HG02588 (cell line): ENCODE data around the gene SEMA5B.

Experiments
- ATAC-seq: cut with Tn5 transposase; IDR thresholded peaks from one replicate; pipeline ENCODE4 v1.9.1; 2021; ENCODE audit warnings: mild to moderate bottlenecking, moderate library complexity; ENCODE audit not compliant: unreplicated experiment

SEMA5B gene, protein sequence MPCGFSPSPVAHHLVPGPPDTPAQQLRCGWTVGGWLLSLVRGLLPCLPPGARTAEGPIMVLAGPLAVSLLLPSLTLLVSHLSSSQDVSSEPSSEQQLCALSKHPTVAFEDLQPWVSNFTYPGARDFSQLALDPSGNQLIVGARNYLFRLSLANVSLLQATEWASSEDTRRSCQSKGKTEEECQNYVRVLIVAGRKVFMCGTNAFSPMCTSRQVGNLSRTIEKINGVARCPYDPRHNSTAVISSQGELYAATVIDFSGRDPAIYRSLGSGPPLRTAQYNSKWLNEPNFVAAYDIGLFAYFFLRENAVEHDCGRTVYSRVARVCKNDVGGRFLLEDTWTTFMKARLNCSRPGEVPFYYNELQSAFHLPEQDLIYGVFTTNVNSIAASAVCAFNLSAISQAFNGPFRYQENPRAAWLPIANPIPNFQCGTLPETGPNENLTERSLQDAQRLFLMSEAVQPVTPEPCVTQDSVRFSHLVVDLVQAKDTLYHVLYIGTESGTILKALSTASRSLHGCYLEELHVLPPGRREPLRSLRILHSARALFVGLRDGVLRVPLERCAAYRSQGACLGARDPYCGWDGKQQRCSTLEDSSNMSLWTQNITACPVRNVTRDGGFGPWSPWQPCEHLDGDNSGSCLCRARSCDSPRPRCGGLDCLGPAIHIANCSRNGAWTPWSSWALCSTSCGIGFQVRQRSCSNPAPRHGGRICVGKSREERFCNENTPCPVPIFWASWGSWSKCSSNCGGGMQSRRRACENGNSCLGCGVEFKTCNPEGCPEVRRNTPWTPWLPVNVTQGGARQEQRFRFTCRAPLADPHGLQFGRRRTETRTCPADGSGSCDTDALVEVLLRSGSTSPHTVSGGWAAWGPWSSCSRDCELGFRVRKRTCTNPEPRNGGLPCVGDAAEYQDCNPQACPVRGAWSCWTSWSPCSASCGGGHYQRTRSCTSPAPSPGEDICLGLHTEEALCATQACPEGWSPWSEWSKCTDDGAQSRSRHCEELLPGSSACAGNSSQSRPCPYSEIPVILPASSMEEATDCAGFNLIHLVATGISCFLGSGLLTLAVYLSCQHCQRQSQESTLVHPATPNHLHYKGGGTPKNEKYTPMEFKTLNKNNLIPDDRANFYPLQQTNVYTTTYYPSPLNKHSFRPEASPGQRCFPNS

GRCh38 chr3:123027292-123028232 lies at the start of gene SEMA5B:
TSS of gene SEMA5B (minus strand) at chr3:123027763. CDS start at chr3:122961263, 66,500 bp downstream.
- ATAC-seq, result peak; percentile 49

GRCh38 chr3:123076496-123077418 lies 49.2 kb upstream of the SEMA5B start:
- no peak for ATAC-seq

DNA sequence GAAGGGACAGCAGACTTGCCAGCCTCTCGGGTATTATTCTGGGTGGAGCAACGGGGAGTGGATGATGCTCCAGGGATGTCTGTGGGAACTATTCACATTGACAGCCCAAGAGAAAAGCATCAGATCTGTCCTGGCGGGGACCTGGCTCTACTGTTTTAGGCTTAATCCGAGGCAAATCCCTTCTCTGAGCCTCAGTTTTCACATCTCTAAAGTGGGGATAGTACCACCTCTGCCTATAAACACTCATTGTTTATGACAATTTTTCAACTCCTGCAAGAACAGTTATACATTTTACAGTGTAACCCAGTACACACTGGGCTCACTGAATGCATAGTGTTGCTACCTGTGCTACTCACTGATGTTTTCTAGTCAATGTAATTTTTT lies 48.5 kb upstream of the SEMA5B start:
- no peak for ATAC-seq

GRCh38 chr3:123075359-123075758 lies 47.8 kb upstream of the SEMA5B start:
- ATAC-seq, result no peak

GRCh38 chr3:123072564-123072963 lies 45.0 kb upstream of the SEMA5B start:
- ATAC-seq, result no peak

DNA sequence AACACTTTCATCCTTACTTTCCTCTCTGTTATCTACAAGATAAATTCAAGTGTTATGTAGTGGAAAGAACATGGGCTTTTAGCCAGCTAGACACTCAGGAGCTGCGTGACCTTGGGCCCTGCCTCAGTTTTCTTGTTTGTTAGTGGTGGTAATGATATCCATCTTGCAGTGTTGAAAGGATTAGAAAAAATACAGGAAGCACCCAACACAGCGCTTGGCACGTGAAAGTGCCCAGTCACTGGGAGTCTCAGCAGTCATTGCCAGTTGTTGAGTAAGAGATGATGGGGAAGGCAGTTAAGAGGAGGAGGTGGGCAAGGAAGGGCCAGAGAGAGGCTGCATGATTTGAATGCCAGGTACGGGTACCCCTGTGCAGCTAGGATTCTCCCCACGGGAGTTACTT lies 44.6 kb upstream of the SEMA5B start:
- no peak for ATAC-seq

- no peak for ATAC-seq
Observed at GRCh38 chr3:123071581-123071980, 44.0 kb upstream of the SEMA5B start.

DNA sequence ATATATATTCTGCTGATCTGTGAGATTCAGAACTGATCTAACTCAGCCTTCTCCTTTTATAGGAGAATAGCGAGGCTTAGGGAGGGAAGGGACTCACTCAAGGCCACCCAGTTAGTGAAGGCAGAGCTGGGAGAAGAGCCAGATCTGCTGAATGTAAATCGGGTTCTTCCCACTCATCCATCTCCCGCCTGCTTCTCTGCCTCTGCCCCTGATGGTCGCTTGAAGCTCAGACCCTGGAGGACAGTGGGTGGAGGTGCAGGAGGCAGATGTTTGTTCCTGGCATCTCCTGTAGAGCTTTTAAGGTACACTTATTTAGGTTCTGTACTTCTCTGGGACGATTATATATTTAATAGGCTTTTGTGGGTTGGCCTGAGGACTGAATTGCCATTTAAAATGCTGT lies 43.6 kb upstream of the SEMA5B start:
- ATAC-seq, result no peak

- ATAC-seq, result no peak
Observed at GRCh38 chr3:123070510-123070909, 42.9 kb upstream of the SEMA5B start.

DNA sequence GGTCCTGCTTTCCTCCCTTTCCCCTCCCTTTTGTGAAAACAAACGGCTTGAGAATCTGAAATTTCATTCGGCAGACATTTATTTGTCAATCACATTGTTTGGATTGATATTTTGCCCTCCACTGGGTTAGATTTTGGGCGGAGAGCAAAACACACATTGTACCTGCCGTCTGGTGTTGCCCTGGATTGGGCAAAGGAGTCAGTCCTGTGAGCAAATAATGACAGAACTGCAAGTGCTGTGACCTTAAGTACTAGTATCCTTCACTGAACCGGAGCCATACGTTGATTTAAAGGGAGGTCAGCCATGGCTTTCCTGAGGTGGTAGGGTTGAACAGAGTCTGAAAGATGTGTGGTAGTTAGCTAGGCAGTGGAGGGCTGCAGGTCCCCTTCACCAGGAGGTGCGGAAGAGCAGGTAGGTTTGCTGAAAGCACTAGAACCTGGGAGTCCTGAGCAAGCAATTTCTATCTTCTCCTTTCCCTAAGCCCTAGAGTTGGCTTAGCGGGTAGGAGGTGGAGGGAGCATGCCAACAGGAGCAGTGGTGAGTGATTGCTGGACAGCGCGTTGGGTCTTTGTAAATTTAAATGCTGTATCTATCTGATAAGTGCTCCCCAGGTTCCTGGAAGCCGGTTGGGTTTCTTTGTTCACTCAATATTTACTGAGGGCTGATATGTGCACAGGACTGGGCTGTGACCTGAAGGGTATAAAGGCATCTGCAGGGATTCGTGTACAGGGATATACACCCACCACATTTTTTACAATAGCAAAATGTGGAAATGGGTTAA lies 41.2 kb upstream of the SEMA5B start:
- no peak for ATAC-seq

- ATAC-seq, result no peak
Observed at GRCh38 chr3:123067689-123068600, 40.4 kb upstream of the SEMA5B start.

GRCh38 chr3:123066896-123067688 lies 39.5 kb upstream of the SEMA5B start, which contains the start of gene PDIA5:
TSS of gene PDIA5 (plus strand) at chr3:123067025. CDS start at chr3:123067165, 140 bp downstream.
- ATAC-seq, result peak; percentile 84

- no peak for ATAC-seq
Observed at GRCh38 chr3:123066599-123066895, 39.0 kb upstream of the SEMA5B start.

GRCh38 chr3:123064914-123065313 lies 37.4 kb upstream of the SEMA5B start:
- ATAC-seq, result no peak

DNA sequence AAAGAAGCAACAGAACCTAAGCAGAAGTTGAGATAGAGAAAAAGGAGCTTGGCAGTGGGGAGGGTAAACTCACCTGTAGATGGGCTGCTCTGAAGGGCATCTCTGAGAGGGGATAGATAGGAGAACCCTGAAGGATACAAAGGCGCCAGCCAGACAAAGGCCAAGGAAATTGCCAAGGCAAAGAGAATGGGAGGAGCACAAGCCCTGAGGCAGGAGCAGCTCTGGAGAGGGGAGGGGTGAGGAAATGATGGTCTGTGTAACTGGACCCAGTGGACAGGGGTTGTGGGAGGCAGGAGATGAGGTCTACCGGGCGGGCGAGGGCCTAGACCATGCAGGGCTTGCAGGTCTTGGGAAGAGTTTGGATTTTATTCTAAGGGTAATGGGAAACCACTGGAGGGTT lies 36.9 kb upstream of the SEMA5B start:
- ATAC-seq, result no peak

DNA sequence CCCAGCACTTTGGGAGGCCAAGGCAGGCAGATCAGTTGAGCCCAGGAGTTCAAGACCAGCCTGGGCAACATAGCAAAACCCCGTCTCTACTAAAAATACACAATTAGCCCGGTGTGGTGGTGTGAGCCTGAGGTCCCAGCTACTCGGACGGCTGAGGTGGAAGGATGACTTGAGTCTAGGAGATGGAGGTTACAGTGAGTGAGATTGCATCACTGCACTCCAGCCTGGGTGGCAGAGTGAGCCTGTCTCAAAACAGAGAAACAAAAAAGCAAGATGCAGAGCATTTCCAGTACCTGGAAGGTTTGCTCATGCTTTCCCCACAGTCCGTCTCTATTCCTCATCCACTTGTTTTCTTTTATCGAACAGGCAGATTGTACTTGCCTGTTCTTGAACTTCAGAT lies 35.5 kb upstream of the SEMA5B start:
- ATAC-seq, result no peak

DNA sequence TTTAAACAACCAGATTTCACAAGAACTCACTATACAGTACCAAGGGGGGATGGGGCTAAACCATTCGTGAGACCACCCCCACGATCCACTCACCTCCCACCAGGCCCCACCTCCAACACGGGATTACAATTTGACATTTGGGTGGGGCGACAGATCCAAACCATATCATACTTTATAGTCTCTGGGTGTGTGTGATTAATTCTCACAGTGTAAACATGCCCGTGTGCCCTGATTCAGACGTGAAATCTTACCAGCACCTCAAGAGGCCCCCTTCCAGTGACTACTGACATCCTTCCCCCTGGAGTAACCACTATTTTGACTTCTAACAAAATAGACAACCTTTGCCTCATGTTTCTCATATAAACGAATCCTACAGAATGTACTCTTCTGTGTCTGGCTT lies 34.3 kb upstream of the SEMA5B start:
- ATAC-seq, result no peak
